ENCODE data around the gene MED15.
"Not testable (repeated sequence)": the region's sequence is repeated elsewhere in the genome, so short reads cannot be mapped to it uniquely, and the experiment has no call there.

MED15 gene

DNA sequence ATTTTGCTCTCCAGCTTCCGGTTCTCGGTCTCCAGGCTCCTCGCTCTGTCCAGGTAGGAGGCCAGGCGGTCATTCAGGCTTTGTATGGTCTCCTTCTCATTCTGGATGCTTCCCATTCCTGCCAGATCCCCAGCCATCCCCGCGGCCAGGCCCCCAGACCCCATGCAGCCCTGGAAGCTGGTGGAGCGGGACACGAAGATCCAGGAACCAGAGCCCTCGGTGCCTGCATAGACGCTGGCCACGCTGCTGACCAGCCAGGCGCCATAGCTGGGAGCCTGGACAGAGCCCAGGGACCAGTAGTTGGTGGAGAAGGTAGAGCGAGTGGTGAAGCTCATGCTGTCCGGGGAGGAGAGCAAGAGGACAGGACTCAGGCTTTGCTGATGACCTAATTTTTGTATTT is 23.6 kb upstream of the MED15 start:
- no peak for DNase-seq

DNA sequence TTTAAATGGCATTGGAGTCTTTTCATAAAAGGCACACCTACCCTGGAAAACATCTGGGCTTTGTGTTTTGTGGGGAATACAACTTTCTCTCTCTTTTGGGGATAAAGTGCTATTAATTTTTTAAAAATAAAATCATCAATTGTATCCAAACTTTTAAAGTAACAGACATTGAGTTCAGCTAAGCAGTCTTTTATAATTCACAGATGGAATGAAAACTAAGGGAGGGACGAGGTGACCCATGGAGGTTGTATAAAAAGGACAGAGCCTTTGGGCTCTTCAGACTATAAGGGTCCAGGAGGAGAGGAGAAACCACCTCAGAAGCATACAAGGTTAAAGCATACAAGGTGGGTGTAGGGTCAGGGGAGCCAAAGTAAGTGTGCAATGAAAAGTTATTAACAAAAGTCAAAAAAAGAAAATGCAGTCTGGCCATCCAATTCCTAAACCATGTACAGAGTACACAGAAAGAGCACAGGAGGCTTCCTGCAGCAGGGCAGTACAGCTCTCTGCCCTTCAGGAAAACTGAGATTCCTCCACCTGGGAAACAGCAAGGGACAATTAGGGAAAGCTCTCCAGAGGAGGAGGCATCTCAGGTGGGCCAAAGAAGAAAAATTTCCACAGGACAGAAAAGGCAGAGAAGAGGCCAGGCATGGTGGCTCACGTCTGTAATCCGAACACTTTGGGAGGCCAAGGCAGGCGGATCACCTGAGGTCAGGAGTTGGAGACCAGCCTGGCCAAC is 22.3 kb upstream of the MED15 start:
- no peak for DNase-seq

GRCh38 chr22:20486229-20486628 is 21.2 kb upstream of the MED15 start:
- no peak for DNase-seq

DNA sequence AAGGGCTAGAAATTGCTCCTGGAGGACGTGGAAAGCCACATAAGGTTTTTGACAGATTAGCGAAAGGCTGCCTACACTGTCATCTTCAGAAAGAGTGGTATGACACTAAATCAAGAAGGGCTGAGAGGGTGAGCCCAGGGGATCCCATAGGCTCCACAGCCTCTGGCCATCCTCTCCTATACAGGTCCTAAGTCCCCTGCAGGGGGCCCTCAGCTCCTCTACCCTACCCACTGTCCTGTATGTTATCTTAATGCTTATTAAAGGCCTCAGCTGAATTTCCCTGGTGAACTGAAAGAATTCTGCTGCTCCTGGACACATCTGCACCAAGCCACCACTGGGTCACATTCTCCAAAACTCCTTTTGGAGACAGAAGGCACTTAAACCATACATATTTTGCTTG is 19.7 kb upstream of the MED15 start:
- no peak for DNase-seq

DNA sequence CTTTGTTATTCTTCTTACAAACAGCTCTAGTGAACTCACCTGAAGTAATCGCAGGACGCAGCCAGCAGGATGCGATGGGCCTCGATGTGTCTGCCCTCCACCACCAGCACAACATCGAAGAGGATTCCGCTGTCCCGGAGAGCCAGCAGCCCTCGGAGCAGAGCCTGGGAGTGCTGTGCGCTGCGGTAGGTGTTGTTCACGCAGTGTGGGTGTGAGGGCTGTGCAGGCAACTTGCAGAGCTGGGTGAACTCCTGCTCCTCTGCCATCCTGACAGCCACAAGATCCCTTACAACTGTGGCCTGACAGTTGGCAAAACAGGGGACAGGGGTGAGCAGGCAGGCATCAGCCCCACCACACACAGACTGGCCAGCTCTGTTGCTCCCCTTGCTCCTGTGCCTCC is 18.5 kb upstream of the MED15 start:
- DNase-seq = no peak

DNA sequence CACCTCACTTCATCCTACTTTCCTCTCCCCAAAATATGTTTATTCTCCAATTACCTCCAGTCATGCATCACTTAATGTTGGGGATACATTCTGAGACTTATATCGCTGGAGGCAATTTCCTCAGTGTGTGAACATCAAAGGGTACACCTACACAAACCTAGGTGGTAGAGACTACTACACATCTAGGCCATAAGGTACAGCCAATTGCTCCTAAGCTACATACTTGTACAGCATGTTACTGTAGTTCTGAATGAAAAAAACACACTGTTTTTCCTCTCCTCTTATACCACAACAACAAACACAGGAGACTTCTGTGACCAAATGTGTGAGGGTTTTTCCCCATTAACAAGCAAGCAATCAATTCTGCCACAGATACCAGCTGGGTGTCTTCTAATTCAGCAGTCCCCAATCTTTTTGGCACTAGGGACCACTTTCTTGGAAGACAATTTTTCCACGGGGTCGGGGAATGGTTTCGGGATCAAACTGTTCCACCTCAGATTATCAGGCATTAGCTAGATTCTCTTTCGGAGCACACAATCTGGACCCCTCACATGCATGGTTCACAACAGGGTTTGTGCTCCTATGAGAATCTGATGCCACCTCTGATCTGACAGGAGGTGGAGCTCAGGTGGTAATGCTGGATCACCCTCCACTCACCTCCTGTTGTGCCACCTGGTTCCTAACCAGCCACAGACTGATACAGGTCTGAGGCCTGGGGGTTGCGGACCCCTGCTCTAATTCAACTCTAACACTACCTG is 17.0 kb upstream of the MED15 start:
- DNase-seq = no peak

DNA sequence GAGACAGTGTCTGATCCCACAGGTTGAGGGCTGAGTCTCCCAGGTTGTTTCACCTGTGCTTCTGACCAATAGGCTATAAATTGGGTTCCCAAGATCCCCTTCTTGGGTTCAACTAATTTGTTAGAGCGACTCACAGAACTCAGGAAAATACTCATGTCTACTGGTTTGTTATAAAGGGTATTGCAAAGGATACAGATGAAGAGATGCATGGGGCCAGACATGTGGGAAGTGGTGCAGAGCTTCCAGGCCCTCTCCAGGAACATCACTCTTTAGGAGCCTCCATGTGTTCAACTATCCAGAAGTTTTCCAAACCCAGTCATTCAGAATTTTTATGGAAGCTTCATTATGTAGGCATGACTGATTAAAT is 16.5 kb upstream of the MED15 start:
- no peak for DNase-seq

DNA sequence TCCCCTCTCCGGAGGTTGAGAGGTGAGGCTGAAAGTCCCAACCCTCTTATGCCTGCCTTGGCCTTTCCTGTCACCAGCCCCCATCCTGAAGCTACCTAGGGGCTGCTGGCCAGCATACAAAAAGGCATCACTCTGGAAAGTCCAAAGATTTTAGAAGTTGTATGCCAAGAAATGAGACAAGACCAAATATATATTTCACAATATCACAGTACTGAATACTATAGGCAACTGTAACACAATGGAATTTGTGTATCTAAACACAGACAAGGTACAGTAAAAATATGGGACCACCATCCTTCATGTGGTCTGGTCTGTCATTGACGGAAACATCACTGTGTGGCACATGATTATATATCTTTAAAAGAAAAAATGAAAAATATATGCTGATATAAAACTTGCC is 16.1 kb upstream of the MED15 start:
- no peak for DNase-seq

GRCh38 chr22:20494978-20495860 is 12.2 kb upstream of the MED15 start, which contains the start of gene KLHL22:
Gene KLHL22, minus strand, starts transcription at chr22:20495795. Its CDS starts 6,584 bp downstream, at chr22:20489211.
- peak in 1 of 2 donors; percentile 50 for DNase-seq

GRCh38 chr22:20495861-20496681 is 11.3 kb upstream of the MED15 start:
- DNase-seq = peak; percentile 81 to 91

DNA sequence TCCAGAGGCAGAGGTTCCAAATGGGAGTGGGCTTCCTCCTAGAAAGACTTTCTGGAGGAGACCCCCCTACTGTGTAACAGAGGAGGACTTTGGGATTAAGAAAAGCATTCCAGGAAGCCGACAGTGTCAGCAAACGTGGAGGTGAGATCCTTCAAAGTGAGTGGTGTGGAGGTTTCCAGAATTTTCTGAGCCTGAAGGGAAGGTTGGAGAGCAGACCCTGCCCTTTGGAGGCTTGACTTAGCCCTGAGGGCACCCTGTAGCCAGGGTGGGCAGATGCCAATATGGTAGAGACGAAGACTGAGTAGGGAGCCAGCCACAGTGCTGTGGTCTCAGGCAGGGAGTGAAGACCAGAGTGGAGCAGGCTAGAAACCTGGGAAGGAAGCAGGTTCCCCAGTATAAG is 10.0 kb upstream of the MED15 start:
- no peak for DNase-seq

DNA sequence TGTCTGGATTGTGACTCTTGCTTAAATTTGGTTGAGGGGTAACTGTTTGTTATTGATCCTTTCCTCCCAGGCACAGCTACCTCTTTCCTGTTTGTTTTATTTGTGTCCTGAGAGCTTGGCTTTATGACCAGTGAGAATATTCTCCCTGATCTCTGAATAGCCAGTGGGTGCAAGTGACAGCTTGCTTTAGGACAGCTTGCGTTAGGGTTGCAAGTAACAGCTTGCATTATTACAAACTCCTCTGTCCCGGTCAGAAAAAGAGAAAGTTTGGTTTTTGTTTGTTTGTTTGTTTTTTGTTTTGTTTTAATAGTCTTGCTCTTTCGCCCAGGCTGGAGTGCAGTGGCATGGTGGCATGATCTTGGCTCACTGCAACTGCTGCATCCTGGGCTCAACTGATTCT is 8.5 kb upstream of the MED15 start:
- DNase-seq = no peak

GRCh38 chr22:20499769-20500168 is 7.6 kb upstream of the MED15 start:
- DNase-seq = no peak

DNA sequence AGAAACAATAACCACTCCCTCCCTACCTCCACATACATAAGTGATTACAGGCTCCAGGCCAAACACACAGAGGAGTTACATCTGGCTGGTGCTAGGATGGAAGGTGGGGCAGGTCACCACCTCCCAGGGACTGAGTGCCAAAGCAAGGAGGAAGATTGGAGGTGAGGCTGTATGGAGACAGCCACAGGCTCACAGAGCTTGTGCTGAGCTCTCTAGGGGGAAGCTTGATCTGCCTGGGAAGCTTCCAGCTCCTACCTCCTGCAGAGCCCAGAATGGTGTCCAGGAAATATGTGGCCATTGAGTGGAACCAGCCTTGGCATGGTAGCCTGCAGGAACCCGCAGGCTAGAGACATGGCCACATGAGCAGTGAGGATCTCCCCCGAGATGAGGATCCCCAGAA is 3.6 kb upstream of the MED15 start:
- no peak for DNase-seq

GRCh38 chr22:20504293-20504922 is 3.0 kb upstream of the MED15 start:
- DNase-seq = not testable (repeated sequence)

DNA sequence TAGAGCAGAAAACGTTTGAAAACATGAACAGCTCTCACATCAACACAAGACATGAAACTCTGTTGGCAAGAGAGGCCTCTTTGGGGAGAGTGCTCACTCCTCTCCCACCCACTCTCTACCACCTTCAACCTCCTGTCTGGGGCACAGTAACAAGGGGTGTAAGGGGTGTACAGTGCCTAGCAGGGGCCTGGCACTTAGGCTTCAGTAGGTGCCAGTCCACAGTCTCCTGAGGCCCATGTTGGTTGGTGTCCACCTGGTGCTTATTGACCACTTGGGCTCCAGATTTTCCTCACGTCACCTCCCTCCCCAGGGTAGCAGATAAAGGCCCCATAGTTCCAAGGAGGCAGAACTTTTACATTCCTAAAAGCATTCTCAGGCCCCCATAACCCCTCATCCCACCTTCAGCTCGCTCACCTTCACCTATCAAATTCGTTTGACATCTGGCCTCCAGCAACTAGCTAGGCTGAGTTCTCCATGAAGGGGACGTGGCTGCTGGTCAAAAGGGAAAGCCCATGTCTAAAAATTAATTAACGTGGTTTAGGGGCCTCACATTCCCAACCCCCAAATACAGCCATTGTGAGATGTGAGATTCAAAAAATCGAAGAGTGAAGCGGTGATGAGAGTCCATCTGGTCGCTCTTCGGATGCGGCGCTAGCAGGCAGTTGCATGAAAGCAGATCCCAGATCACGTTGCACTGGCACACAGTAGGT is 712 bp upstream of the MED15 start:
- no peak for DNase-seq

DNA sequence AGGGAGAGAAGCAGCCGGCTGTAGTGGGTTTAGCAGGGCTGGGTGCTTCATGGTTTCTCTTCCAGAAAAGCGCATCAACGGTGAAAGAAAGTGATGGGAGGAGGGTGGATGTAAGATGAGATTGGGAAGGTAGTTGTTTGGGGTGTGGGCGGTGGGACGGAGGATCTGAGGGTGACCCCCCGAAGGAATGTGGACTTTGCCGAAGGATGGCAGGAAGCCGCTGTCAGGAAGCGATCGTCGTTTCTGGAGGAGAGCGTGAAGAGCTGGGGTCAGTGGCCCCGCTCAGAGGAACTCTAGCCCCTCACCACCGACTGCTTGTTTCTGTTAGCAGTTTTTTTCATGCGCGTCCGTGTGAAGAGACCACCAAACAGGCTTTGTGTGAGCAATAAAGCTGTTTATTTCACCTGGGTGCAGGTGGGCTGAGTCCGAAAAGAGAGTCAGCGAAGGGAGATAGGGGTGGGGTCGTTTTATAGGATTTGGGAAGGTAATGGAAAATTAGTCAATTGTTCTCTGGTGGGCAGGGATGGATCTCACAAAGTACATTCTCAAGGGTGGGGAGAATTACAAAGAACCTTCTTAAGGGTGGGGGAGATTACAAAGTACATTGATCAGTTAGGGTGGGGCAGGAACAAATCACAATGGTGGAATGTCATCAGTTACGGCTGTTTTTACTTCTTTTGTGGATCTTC is 801 bp downstream of the MED15 start:
- not testable (repeated sequence) for DNase-seq

GRCh38 chr22:20508815-20509271 is 1.4 kb downstream of the MED15 start:
- DNase-seq = no peak

- peak; percentile 20 to 51 for DNase-seq
These were observed 2.1 kb downstream of the MED15 start for GRCh38 chr22:20509344-20510047.
